ENCODE measurements around the gene PPP6R1.

DNA sequence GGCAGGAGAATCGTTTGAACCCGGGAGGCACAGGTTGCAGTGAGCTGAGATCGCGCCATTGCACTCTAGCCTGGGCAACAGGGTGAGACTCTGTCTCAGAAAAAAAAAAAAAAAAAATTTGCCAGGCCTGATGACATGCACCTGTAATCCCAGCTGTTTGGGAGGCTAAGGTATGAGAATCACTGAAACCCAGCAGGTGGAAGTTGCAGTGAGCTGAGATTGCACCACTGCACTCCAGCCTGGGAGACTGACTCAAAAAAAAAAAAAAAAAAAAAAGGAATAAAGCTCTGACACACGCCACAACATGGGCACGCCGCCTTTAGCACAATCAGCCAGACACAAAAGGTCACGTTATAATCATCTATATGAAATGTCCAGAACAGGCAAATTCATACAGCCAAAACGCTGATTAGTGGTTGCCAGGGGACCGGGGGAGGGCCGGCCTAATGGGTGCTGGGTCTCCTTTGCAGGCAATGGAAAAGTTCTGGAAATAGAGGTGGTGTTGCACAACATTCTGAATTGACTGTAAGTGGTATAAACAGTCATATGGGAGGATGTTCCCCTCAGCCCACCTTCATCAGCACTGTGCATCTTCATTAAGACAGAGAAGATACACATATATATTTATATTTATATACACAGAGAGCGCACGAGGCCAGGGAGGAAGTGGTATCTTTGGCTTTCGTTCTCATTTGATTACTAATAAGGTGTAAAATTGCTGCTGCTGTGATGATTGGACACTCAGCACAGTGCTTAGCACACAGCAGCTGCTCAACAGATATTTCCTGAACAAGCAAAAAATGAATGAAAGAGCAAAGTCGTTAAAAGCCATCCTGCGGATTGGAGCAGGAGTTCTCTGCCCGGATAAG is 17.3 kb upstream of the PPP6R1 start:
- TF ChIP-seq, protein P1, sequence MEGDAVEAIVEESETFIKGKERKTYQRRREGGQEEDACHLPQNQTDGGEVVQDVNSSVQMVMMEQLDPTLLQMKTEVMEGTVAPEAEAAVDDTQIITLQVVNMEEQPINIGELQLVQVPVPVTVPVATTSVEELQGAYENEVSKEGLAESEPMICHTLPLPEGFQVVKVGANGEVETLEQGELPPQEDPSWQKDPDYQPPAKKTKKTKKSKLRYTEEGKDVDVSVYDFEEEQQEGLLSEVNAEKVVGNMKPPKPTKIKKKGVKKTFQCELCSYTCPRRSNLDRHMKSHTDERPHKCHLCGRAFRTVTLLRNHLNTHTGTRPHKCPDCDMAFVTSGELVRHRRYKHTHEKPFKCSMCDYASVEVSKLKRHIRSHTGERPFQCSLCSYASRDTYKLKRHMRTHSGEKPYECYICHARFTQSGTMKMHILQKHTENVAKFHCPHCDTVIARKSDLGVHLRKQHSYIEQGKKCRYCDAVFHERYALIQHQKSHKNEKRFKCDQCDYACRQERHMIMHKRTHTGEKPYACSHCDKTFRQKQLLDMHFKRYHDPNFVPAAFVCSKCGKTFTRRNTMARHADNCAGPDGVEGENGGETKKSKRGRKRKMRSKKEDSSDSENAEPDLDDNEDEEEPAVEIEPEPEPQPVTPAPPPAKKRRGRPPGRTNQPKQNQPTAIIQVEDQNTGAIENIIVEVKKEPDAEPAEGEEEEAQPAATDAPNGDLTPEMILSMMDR (IDR thresholded peaks at IDR 0.05) = no peak
- TF ChIP-seq POLR2AphosphoS5 (IDR thresholded peaks at IDR 0.05) (no peak), EP300 (IDR thresholded peaks at IDR 0.05) (no peak), POLR2A (IDR thresholded peaks at IDR 0.05) (no peak)
